Liver (tissue), 9 donors: ENCODE measurements around the gene ELP4. TPM values are rescaled to one million over a fixed set of nuclear protein-coding genes. Genes with fewer than 3 reads are reported as not detected.
"Not testable (repeated sequence)": the region's sequence is repeated elsewhere in the genome, so short reads cannot be mapped to it uniquely, and the experiment has no call there.

Source experiments
- DNase-seq: peaks from one replicate; pipeline ENCODE4 v3.0.0-alpha.2; 2017; ENCODE audit warnings: low spot score
- H3K27ac ChIP-seq, 2 donors: one replicate each; pipeline ENCODE4 v1.7.0; 2013; ENCODE audit warnings: inconsistent platforms in 2 of 2, low read length in 2 of 2, control low read depth in 1 of 2, low read depth in 1 of 2, mild to moderate bottlenecking in 1 of 2
- H3K27me3 ChIP-seq, 4 donors: one replicate each; pipeline versions ENCODE4 v1.6.1 to v1.7.0; 2013; ENCODE audit warnings: low read length in 3 of 4, inconsistent platforms in 1 of 4, mild to moderate bottlenecking in 1 of 4, moderate library complexity in 1 of 4; ENCODE audit not compliant: control insufficient read depth in 4 of 4, insufficient read depth in 4 of 4
- H3K36me3 ChIP-seq, 4 donors: one replicate each; pipeline versions ENCODE4 v1.6.1 to v1.7.0; 2013; ENCODE audit warnings: low read length in 3 of 4, mild to moderate bottlenecking in 3 of 4, low read depth in 1 of 4, moderate library complexity in 1 of 4; ENCODE audit not compliant: control insufficient read depth in 4 of 4, insufficient read depth in 3 of 4
- H3K4me1 ChIP-seq, 4 donors: one replicate each; pipeline versions ENCODE4 v1.6.1 to v1.7.0; 2013; ENCODE audit warnings: low read length in 3 of 4, mild to moderate bottlenecking in 3 of 4, moderate library complexity in 1 of 4; ENCODE audit not compliant: control insufficient read depth in 4 of 4, insufficient read depth in 4 of 4
- H3K4me3 ChIP-seq, 3 donors: one replicate each; pipeline versions ENCODE4 v1.6.1 to v1.7.0; 2013; ENCODE audit warnings: low read length in 3 of 3, control low read depth in 1 of 3, low read depth in 1 of 3, mild to moderate bottlenecking in 1 of 3
- H3K9ac ChIP-seq, 2 donors: one replicate each; pipeline ENCODE4 v1.7.0; 2013; ENCODE audit warnings: low read length in 2 of 2, mild to moderate bottlenecking in 2 of 2, moderate library complexity in 2 of 2, control low read depth in 1 of 2, low read depth in 1 of 2
- H3K9me3 ChIP-seq, 4 donors: one replicate each; pipeline versions ENCODE4 v1.6.1 to v1.7.0; 2013; ENCODE audit warnings: low read length in 3 of 4; ENCODE audit not compliant: control insufficient read depth in 4 of 4
- FOXA1 ChIP-seq: IDR thresholded peaks from 2 replicates; pipeline ENCODE4 v1.6.1; 2016; ENCODE audit warnings: antibody characterized with exemption
- FOXA2 ChIP-seq: IDR thresholded peaks from 2 replicates; pipeline ENCODE4 v1.6.1; 2016; ENCODE audit warnings: antibody characterized with exemption
- GABPA ChIP-seq, 2 donors: IDR thresholded peaks in 1 of 2; conservative IDR thresholded peaks in 1 of 2; 2 replicates each; pipeline ENCODE4 v1.6.1; 2016; ENCODE audit warnings: antibody characterized with exemption in 2 of 2, mild to moderate bottlenecking in 1 of 2, moderate library complexity in 1 of 2
- HNF4G ChIP-seq: IDR thresholded peaks from 2 replicates; pipeline ENCODE4 v1.6.1; 2016; ENCODE audit warnings: antibody characterized with exemption
- JUND ChIP-seq, 2 donors: IDR thresholded peaks; 2 replicates each; pipeline ENCODE4 v1.6.1; 2016; ENCODE audit warnings: antibody characterized with exemption in 2 of 2
- MAX ChIP-seq: IDR thresholded peaks from 2 replicates; pipeline ENCODE4 v1.6.1; 2016; ENCODE audit warnings: antibody characterized with exemption
- NR2F2 ChIP-seq: IDR thresholded peaks from 2 replicates; pipeline ENCODE4 v1.6.1; 2016; ENCODE audit warnings: antibody characterized with exemption
- REST ChIP-seq: IDR thresholded peaks from 2 replicates; pipeline ENCODE4 v1.6.1; 2016; ENCODE audit warnings: antibody characterized with exemption, mild to moderate bottlenecking
- RXRA ChIP-seq, 2 donors: IDR thresholded peaks; 2 replicates each; pipeline ENCODE4 v1.6.1; 2017 to 2018; ENCODE audit warnings: antibody characterized with exemption in 2 of 2, mild to moderate bottlenecking in 1 of 2
- SP1 ChIP-seq: IDR thresholded peaks from 2 replicates; pipeline ENCODE4 v1.6.1; 2018; ENCODE audit warnings: antibody characterized with exemption, mild to moderate bottlenecking
- TAF1 ChIP-seq: conservative IDR thresholded peaks from 2 replicates; pipeline ENCODE4 v1.6.1; 2016; ENCODE audit warnings: antibody characterized with exemption, mild to moderate bottlenecking
- YY1 ChIP-seq: IDR thresholded peaks from 2 replicates; pipeline ENCODE4 v1.6.1; 2016; ENCODE audit warnings: antibody characterized with exemption, mild to moderate bottlenecking
- ZBTB33 ChIP-seq: IDR thresholded peaks from 2 replicates; pipeline ENCODE4 v1.6.1; 2016; ENCODE audit warnings: antibody characterized with exemption
- WGBS: extraction: QIAGEN DNeasy Blood & Tissue Kit; methylation state at CpG from one replicate; pipeline ENCODE4 v1.1.7; 2013; 5-methylcytosine and 5-hydroxymethylcytosine counted together
- polyA plus RNA-seq, 2 donors: library from polyadenylated mRNA; stranded (reverse) in 1 of 2; unstranded in 1 of 2; fragments of 200-250 nt in 1 of 2; fragments of >200 nt in 1 of 2; fragmentation: Nextera tagmentation in 1 of 2; extraction: Ambion mirVana in 1 of 2; gene quantifications; one replicate each; pipeline versions ENCODE4 v1.2.1 to v1.2.3, GENCODE V29; 2013 to 2015
- total RNA-seq, 2 donors: library from RNA; depleted of rRNA; stranded (reverse); fragments of >200 nt; gene quantifications; one replicate each; pipeline ENCODE4 v1.2.3, GENCODE V29; 2014
- TF ChIP-seq, protein P1 (sequence below): fragments of 150-350 bp; IDR thresholded peaks from 2 replicates; pipeline ENCODE4 v1.5.1; 2017; ENCODE audit warnings: improper control_type of control experiment, low read depth, low read length; ENCODE audit not compliant: missing input control
- donor health status: healthy.
- donor health status: healthy.
- donor health status: healthy.
- donor health status: healthy.
- donor health status: healthy.

Gene ELP4
- total and polyA plus RNA-seq, 4 donors: 6.0 to 18.8 (median 12.5) TPM

- TF ChIP-seq REST (no peak), MAX (no peak)
These were observed 155.4 kb downstream of the ELP4 start (continued) for GRCh38 chr11:31664954-31665353.

GRCh38 chr11:31671681-31672080, 162.1 kb downstream of the ELP4 start:
- Histone ChIP-seq H3K27ac (no peak overlapping the region), H3K4me3 (no peak overlapping the region), H3K36me3 (no peaks in the 10 kb centered on the region), H3K9ac (no peak overlapping the region), H3K4me1 (no peaks in the 10 kb centered on the region), H3K9me3 (no peaks in the 10 kb centered on the region), H3K27me3 (no peaks in the 10 kb centered on the region)
- TF ChIP-seq, protein P1, sequence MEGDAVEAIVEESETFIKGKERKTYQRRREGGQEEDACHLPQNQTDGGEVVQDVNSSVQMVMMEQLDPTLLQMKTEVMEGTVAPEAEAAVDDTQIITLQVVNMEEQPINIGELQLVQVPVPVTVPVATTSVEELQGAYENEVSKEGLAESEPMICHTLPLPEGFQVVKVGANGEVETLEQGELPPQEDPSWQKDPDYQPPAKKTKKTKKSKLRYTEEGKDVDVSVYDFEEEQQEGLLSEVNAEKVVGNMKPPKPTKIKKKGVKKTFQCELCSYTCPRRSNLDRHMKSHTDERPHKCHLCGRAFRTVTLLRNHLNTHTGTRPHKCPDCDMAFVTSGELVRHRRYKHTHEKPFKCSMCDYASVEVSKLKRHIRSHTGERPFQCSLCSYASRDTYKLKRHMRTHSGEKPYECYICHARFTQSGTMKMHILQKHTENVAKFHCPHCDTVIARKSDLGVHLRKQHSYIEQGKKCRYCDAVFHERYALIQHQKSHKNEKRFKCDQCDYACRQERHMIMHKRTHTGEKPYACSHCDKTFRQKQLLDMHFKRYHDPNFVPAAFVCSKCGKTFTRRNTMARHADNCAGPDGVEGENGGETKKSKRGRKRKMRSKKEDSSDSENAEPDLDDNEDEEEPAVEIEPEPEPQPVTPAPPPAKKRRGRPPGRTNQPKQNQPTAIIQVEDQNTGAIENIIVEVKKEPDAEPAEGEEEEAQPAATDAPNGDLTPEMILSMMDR: no peak
- TF ChIP-seq RXRA (IDR thresholded peaks at IDR 0.05) (no peak), FOXA1 (no peak), GABPA (IDR thresholded peaks at IDR 0.05 in 1 of 2, conservative IDR thresholded peaks at IDR 0.05 in 1 of 2) (no peak), HNF4G (no peak), MAX (no peak), FOXA2 (no peak), ZBTB33 (no peak), NR2F2 (no peak), JUND (IDR thresholded peaks at IDR 0.05) (no peak), SP1 (no peak), TAF1 (no peak), YY1 (no peak)
- WGBS: 97% methylated on average over 2 of the region's 2 CpGs
- no peak for DNase-seq

- not testable (repeated sequence) for H3K27ac ChIP-seq, H3K4me3 ChIP-seq, H3K9me3 ChIP-seq, H3K36me3 ChIP-seq, H3K9ac ChIP-seq, H3K4me1 ChIP-seq, H3K27me3 ChIP-seq, DNase-seq
- WGBS: 93% methylated on average over 3 of the region's 3 CpGs
These were observed 163.5 kb downstream of the ELP4 start for GRCh38 chr11:31673108-31673507.
